ENCODE data around the gene LHFPL2.

The LHFPL2 gene

DNA sequence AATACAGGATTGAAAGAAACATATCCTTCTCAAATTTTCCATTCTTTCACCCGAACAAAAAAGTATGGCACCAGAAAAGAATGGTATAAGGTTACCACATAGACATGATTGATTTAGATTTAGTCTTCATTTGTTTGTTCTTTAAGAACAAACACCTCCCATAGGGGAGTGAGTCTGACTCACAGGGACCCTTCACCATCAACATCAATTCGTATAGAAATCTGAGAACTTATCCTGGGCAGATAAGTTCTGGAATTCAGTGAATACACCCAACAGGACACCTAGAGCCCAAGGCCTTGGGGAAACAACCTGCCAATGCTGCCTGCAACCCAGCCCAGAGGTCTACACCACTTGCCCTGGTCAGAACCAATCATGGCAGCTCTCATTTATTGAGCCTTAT is 46.2 kb downstream of the LHFPL2 start:
- no peak for DNase-seq (ENCODE audit: low read depth, low spot score)
- no peaks in the 10 kb centered on the region for H3K4me1 ChIP-seq (ENCODE audit: insufficient read depth, insufficient read length)
- peaks cover 6% of the 10 kb centered on the region for H3K36me3 ChIP-seq (ENCODE audit: insufficient read depth, insufficient read length, low read length)
- H3K9me3 ChIP-seq (ENCODE audit: insufficient read depth, low read length): no peaks in the 10 kb centered on the region
- no peak overlapping the region for H3K4me3 ChIP-seq (ENCODE audit: insufficient read length, low read depth)
- H3K9ac ChIP-seq (ENCODE audit: insufficient read length, low read depth): no peak overlapping the region
- no peak for TF ChIP-seq YY1 (IDR thresholded peaks at IDR 0.05; ENCODE audit: insufficient read depth, insufficient read length)
- TF ChIP-seq ZNF274 (IDR thresholded peaks at IDR 0.05; ENCODE audit: low read depth, low read length): no peak
- TF ChIP-seq SUZ12 (IDR thresholded peaks at IDR 0.05; ENCODE audit: extremely low read depth, insufficient read depth, insufficient read length): no peak
- no peaks in the 10 kb centered on the region for H3K27me3 ChIP-seq (ENCODE audit: insufficient read depth, insufficient read length)

DNA sequence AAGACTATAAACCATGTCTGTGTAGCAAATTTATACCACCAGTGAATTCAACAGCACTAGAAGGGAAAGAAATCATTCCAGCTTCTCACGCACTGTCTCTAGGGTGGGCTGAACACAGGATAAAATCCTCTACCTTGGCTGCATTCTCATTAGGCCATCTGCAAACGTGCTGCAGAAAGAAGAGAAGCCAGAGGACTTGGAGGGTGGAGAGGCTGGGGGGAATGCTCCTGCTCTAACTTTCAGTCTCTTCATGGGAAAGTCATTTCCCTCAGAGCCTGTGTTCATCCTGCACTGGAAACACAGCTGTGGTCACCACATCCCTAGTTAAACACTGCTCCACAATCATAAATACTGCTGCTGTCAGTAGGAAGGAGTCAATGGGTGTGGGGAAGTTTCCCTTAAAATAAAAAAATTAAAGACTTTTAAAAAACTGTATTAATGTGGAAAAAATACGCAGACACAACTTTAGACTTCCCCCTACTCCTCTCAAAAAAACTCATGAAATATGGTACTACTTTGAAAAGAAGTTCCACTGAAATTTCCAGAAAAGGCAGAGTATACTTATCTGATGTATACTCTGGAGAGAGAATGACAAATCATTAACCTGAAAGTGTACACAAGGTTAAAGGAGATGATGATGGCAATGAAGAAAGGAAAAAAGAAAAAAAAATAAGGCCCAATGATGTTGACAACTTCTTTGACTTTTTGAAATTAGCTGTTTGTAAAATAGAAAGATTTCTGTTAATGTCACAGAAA is 46.8 kb downstream of the LHFPL2 start:
- no peak for DNase-seq (ENCODE audit: low read depth, low spot score)
- no peak for TF ChIP-seq ZNF274 (IDR thresholded peaks at IDR 0.05; ENCODE audit: low read depth, low read length)
- TF ChIP-seq YY1 (IDR thresholded peaks at IDR 0.05; ENCODE audit: insufficient read depth, insufficient read length): no peak
- TF ChIP-seq SUZ12 (IDR thresholded peaks at IDR 0.05; ENCODE audit: extremely low read depth, insufficient read depth, insufficient read length): no peak
- Histone ChIP-seq H3K4me3 (ENCODE audit: insufficient read length, low read depth) (no peak overlapping the region), H3K9me3 (ENCODE audit: insufficient read depth, low read length) (no peaks in the 10 kb centered on the region), H3K27me3 (ENCODE audit: insufficient read depth, insufficient read length) (no peaks in the 10 kb centered on the region), H3K36me3 (ENCODE audit: insufficient read depth, insufficient read length, low read length) (peaks cover 6% of the 10 kb centered on the region), H3K4me1 (ENCODE audit: insufficient read depth, insufficient read length) (no peaks in the 10 kb centered on the region), H3K9ac (ENCODE audit: insufficient read length, low read depth) (no peak overlapping the region)

- TF ChIP-seq SUZ12 (IDR thresholded peaks at IDR 0.05; ENCODE audit: extremely low read depth, insufficient read depth, insufficient read length): no peak
- no peak for TF ChIP-seq ZNF274 (IDR thresholded peaks at IDR 0.05; ENCODE audit: low read depth, low read length)
- no peak for TF ChIP-seq YY1 (IDR thresholded peaks at IDR 0.05; ENCODE audit: insufficient read depth, insufficient read length)
- DNase-seq (ENCODE audit: low read depth, low spot score): no peak
- no peaks in the 10 kb centered on the region for H3K27me3 ChIP-seq (ENCODE audit: insufficient read depth, insufficient read length)
- no peaks in the 10 kb centered on the region for H3K4me1 ChIP-seq (ENCODE audit: insufficient read depth, insufficient read length)
- no peak overlapping the region for H3K9ac ChIP-seq (ENCODE audit: insufficient read length, low read depth)
- no peak overlapping the region for H3K4me3 ChIP-seq (ENCODE audit: insufficient read length, low read depth)
- no peaks in the 10 kb centered on the region for H3K9me3 ChIP-seq (ENCODE audit: insufficient read depth, low read length)
- peaks cover 6% of the 10 kb centered on the region for H3K36me3 ChIP-seq (ENCODE audit: insufficient read depth, insufficient read length, low read length)
These were observed 47.7 kb downstream of the LHFPL2 start for GRCh38 chr5:78600687-78601414.

DNA sequence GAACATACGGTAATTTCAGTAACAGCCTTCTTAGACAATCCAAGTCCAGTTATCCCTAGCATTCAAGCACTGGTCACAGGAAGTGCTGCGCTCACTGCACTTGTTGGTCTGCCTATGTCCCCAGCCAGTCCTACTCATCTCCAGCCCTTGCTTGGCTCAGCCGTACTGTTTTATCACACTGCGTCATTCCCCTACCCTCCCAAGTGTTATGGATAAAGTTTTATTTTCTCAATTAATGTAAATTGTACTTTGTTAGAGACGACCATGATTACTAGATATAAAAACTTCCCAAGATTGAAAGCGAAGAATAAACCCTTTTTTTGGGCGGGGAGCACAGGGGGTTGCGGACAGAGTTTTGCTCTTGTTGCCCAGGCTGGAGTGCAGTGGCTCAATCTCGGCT is 49.6 kb downstream of the LHFPL2 start:
- no peaks in the 10 kb centered on the region for H3K4me1 ChIP-seq (ENCODE audit: insufficient read depth, insufficient read length)
- TF ChIP-seq YY1 (IDR thresholded peaks at IDR 0.05; ENCODE audit: insufficient read depth, insufficient read length) (no peak), ZNF274 (IDR thresholded peaks at IDR 0.05; ENCODE audit: low read depth, low read length) (no peak), SUZ12 (IDR thresholded peaks at IDR 0.05; ENCODE audit: extremely low read depth, insufficient read depth, insufficient read length) (no peak)
- no peak for DNase-seq (ENCODE audit: low read depth, low spot score)
- H3K27me3 ChIP-seq (ENCODE audit: insufficient read depth, insufficient read length): no peaks in the 10 kb centered on the region
- no peaks in the 10 kb centered on the region for H3K9me3 ChIP-seq (ENCODE audit: insufficient read depth, low read length)
- H3K9ac ChIP-seq (ENCODE audit: insufficient read length, low read depth): no peak overlapping the region
- H3K36me3 ChIP-seq (ENCODE audit: insufficient read depth, insufficient read length, low read length): peaks cover 2% of the 10 kb centered on the region
- H3K4me3 ChIP-seq (ENCODE audit: insufficient read length, low read depth): no peak overlapping the region

- H3K9ac ChIP-seq (ENCODE audit: insufficient read length, low read depth): no peak overlapping the region
- no peak for DNase-seq (ENCODE audit: low read depth, low spot score)
These were observed 50.6 kb downstream of the LHFPL2 start for GRCh38 chr5:78597974-78598371.

DNA sequence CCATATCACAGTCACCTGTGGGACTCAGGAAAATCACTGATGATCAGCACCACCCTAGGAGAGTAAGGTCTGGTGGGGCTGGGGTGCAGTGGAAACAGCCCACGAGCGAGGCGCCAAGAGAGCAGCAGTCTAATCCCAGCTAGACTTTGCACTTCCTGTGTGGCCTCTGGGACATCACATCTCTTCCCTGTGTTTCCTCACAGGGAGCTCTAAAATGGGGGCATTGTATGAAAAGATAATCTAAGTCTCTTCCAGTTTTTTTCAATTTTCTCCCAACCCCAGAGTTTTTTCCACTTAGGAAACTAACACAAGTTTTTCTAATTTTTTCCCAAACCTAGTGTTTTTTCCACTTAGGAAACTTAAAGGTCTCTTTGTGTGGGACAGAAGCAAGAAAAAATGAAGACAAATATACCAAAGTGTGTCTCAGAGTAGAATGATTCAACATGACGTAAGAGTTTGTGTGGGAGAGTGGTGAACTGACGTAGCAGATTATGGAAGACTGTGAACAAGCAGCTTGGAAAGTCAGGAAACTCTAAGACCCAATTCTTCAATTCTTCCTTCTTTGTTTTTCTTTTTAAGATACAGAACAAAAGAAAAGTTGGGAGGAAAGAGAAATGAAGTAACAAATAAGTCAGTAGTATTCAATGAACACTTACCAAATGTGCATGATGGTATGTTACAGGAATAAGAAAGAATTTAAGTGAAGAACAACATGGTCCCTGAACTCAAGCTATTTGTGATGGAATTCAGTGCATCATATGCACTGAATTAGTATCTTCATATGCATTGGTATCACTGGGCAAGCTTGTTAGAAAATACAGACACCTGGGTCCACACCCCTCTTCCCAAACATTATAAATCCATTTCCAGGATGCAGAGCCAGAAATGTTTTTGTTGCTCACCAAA is 51.3 kb downstream of the LHFPL2 start:
- no peaks in the 10 kb centered on the region for H3K9me3 ChIP-seq (ENCODE audit: insufficient read depth, low read length)
- H3K36me3 ChIP-seq (ENCODE audit: insufficient read depth, insufficient read length, low read length): peaks cover 5% of the 10 kb centered on the region
- no peak overlapping the region for H3K4me3 ChIP-seq (ENCODE audit: insufficient read length, low read depth)
- no peak for DNase-seq (ENCODE audit: low read depth, low spot score)
- H3K4me1 ChIP-seq (ENCODE audit: insufficient read depth, insufficient read length): no peaks in the 10 kb centered on the region
- H3K27me3 ChIP-seq (ENCODE audit: insufficient read depth, insufficient read length): no peaks in the 10 kb centered on the region
- TF ChIP-seq YY1 (IDR thresholded peaks at IDR 0.05; ENCODE audit: insufficient read depth, insufficient read length): no peak
- no peak for TF ChIP-seq SUZ12 (IDR thresholded peaks at IDR 0.05; ENCODE audit: extremely low read depth, insufficient read depth, insufficient read length)
- TF ChIP-seq ZNF274 (IDR thresholded peaks at IDR 0.05; ENCODE audit: low read depth, low read length): no peak
- H3K9ac ChIP-seq (ENCODE audit: insufficient read length, low read depth): no peak overlapping the region

More at GRCh38 chr5:78597974-78598371, 50.6 kb downstream of the LHFPL2 start:
- Histone ChIP-seq H3K36me3 (ENCODE audit: insufficient read depth, insufficient read length, low read length) (peaks cover 4% of the 10 kb centered on the region), H3K9me3 (ENCODE audit: insufficient read depth, low read length) (no peaks in the 10 kb centered on the region), H3K4me3 (ENCODE audit: insufficient read length, low read depth) (no peak overlapping the region), H3K4me1 (ENCODE audit: insufficient read depth, insufficient read length) (no peaks in the 10 kb centered on the region), H3K27me3 (ENCODE audit: insufficient read depth, insufficient read length) (no peaks in the 10 kb centered on the region)
- TF ChIP-seq YY1 (IDR thresholded peaks at IDR 0.05; ENCODE audit: insufficient read depth, insufficient read length): no peak
- no peak for TF ChIP-seq ZNF274 (IDR thresholded peaks at IDR 0.05; ENCODE audit: low read depth, low read length)
- no peak for TF ChIP-seq SUZ12 (IDR thresholded peaks at IDR 0.05; ENCODE audit: extremely low read depth, insufficient read depth, insufficient read length)
